Measurements from ENCODE around the gene IRX2.

IRX2 gene

DNA sequence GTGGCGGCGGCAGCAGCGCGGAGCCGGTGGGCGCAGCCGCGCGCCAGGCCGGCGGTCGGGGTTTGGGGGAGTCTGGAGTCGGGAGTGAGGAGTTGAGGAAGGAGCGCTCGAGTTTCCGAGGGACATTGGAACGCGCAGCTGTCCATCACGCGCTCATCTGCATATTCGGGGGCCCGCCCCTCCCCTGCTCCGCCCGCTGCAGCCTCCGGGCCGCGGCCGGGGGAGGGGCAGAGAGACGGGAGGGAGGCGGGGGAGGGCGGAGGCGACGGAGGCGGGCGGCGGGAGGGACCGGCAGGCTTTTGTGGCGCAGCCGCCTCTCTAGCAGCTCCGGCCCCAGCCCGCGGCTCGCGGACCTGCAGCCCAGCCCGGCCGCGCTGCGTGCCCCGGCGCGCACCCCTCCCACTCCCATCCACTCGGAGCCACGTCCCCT, at the start of gene IRX2:
IRX2 (minus strand) TSS at position 86 of the 430 bp plus-strand sequence. CDS start 264 bp downstream, outside the sequence.
- no peak for DNase-seq

DNA sequence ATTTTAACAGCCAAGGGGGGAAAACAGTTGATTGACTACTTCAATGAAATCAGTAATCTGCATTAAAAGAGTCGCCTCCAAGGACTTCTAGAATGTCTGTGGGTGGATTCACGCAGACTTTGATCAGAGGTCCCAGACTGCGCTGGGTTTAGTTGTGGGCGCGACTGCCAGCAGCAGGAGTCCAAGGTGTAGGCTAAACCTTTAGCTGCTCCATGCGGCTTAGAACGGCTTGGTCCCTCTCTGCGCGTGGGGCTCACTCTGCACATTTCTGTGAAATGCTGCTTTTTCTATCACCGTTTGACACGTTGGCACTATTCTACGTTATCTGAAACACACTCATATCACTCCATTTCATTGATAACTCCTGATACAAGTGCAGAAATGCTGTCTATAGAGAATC, 48.6 kb upstream of the IRX2 start:
- no peak for DNase-seq

DNA sequence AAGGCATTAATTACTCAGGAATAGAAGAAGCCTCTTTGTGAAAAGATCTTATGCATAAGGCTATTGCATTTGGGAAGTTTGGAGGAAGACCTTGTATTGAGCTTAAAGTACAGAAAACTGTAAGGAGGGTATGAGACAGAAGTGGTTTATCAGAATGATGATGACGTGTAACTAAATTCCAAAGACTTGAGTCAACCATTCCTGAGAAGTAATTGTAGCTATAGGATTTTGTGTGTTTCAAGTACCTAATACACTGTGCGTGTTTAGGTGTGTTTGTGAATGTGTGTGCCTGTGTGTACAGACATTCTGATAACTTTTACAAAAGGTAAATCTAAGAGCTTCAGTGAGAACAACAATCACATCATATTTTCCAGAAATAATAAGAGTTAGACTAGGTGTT, 46.5 kb upstream of the IRX2 start:
- DNase-seq, result no peak

DNA sequence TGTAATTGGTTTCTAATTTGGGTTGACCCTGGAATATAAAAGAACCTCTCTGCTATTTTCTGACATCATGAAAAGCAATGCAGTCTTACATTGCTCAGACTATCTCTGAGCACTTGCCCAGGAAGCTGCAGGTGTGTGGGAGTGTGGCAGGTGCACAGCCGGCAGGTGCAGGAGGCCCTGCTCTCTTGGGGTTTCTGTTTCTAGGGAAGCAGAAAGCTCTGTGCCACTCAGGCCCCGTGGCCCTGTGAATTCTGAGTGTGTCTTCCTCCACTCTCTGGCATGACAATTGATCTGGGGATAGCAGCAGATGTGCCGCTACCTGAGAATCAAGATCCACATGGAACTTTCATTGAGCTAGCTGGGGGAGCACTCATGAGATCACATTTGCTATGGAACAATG, 45.7 kb upstream of the IRX2 start:
- DNase-seq, result no peak

DNA sequence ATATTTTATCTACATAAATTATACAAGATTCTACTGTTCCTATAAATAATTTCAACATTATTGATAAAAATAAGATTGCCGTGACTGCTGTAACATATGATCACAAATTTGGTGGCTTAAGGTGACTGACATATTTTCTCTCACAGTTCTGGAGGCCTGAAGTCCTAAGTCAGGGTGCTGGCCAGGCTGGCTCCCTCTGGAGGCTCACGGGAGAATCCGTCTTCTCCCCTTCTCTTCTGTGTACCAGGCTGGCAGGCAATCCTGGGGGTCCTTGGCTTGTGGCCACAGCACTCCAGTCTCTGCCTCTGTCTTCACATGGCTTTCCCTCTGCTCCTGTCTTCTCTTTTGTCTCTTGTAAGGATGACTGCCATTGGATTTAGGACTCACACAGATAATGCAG, 31.7 kb upstream of the IRX2 start:
- no peak for DNase-seq

DNA sequence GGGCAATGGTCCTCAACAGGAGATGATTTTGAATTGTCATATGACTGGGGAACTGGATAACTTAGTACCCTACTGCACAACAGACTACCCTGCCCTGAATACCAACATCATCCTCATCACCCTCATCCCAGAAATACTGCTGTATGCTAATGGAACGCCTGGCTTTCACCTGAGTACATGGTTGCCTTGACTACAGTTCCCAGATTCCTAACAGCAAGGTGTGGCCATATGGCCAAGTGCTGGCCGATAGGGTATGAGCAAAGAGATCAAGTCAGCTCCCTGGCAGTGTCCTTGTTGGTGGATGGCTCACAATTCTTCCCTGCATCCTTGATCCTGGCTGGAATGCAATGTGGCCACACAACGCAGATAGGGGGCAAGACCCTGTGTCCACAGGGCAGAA, 31.2 kb upstream of the IRX2 start:
- no peak for DNase-seq

DNA sequence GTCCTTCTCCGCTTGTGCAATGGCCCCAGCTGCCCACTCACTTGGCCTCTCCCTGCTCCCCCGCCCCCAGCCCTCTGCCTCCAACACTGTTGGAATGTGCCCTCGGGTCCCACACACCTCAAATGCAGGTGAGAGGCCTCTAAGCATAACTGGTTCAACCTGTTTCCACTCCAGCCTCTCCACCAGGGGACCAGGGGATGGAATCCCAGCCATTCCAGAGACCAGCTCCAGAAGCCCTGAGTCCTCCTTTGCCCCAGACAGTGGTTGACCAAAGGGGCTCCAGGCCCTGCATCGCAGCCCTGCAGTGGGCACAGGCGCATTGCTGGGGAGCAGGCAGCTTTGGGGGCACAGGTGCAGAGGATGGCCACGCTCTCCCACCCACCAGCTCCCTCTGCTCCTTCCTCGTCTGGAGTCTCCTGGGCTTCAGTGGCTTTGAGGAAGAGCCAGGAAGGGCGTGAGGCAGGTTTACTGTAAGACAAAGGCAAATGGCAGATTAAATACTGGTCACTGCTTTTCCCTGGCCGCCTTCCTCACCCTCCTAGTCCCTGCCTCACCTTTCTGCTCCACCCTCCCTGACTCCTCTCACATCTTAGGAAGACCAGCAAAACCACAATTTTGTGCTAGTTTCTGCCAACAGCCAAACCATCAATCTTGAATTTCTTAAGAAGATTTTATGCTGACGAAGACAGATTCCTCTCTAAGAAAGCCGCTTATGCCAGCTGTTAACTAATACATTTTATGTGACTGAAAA, 29.1 kb upstream of the IRX2 start:
- no peak for DNase-seq

DNA sequence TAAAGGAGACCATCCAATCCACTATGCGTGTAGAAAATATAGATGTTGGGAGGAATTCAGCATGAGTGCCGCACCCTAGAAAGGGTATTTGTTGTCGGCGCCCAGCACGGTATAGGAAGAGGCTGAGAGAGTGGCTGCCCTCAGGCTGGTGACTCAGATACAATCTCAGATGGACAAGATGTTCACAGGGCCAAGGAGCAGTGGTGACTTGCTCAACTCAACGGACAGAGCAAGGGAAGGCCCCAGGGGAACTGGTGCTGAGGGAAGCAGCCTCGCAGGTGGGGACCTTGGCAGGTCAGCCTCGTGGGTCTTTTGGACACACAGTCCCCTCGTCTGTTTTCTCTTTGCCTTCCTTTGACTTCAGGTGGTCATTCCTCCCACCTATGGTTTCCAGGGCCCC, 28.0 kb upstream of the IRX2 start:
- DNase-seq, result no peak

DNA sequence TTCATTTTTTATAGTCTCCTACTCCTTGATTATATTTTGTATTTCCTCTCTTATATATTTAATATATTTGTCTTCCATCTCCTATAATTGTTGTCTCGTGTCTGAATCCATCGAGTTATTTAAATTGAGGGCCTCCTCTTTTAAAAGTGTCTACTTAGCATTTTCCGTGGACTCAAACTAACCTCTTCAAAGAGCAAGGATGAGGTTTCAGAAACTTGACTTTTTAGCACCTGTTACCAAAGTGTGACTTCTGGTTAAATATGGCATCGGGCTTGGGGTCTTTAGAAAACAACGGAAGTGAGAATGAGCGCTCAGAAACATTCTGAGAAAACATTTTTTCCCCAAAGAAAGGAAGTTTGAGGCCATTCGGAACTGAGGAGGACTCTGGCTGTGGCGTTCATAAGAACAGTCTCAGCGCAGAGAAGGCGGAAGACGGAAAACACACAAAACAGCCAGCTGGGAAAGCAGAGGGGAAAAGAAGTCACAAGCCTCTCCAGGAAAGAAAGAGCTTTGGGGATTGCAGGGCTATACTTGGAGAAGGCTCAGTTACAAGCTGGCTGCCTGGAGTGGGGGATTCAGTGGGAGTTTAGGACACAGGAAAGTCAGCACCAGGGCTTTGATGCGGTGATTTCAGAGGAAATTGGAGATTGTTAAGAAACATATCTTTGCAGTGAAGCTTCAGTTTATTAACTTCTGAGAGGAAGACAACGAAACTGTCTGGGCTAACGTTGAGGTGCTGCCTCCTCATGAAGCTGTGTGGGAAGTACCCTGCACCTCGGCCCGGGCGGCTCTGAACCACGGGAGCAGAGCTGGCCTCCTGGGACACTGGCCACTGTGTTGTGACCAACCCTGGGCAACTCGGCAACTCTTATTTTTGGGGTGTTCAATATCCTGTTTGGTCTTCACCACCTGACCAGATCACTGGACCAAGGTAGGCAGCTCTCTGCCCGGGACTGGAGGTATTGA, 25.1 kb upstream of the IRX2 start:
- DNase-seq, result no peak

DNA sequence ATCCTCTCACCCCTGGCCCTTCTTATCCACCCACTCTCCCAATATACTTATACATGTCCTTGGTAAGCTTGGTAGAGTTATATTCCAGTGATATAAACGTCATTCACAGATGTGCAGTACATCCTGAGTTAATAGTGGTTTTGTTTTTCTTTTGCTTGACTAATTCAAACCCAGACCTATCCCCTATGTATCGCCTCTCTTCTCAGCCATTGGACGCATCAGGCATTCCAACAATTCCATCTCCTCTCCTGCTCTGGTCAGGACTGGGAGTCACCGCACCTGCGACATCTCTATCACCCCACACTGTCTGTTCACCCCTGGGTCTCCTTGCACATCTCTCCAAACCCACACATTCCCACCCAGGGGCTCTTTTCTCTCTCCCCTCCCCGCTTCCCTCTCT, 21.9 kb upstream of the IRX2 start:
- no peak for DNase-seq

DNA sequence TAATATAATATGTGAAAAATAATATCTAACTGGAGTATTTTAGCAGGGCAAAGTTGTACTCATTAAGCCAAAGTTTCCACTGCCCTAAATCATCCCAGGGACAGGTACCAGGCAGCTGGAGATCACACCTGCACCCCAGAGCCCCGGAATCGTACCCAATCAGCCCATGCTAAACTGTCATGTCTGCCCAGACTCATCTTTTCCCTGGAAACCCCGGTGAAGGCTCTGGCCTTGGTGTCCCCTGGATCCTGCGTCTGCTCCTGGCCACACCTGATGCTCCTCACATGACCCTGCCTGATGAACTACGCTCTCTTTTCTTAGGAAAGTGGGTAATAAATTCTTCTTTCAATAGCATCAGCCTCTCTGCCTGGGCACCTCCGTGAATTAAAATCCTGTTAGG, 15.6 kb upstream of the IRX2 start:
- no peak for DNase-seq

DNA sequence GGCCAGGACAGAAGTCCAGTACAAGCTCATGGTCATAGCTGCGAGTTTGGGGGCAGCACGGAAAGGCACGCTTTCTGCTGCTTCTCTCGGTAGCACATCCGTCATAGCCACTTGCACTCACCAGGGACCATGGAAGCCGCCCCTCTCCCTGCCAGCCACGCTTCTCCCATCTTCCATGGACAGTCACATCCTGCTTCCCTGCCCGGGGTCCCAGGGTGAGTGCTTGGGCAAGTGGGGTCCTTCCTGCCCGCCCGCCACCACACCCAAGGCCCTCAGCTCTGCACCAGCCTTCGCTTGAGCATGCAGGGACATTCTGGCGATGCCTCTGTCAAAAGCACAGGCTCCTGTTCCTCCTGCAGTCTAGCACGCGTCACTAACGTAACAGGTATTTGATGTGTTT, 13.1 kb upstream of the IRX2 start:
- DNase-seq, result no peak

DNA sequence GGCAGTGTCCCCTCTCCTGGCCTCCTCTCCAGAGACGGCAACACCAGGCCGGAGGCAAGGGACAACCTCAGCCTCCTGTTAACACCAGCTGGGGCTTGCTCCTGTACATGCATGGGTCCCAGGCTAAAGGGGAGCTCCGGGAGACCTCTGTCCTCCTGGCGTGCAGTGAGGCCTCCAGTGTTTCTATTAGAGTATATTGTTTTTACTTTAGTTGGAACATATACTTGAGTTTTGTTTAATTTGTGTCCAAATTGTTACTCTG, 12.0 kb upstream of the IRX2 start:
- DNase-seq, result no peak

DNA sequence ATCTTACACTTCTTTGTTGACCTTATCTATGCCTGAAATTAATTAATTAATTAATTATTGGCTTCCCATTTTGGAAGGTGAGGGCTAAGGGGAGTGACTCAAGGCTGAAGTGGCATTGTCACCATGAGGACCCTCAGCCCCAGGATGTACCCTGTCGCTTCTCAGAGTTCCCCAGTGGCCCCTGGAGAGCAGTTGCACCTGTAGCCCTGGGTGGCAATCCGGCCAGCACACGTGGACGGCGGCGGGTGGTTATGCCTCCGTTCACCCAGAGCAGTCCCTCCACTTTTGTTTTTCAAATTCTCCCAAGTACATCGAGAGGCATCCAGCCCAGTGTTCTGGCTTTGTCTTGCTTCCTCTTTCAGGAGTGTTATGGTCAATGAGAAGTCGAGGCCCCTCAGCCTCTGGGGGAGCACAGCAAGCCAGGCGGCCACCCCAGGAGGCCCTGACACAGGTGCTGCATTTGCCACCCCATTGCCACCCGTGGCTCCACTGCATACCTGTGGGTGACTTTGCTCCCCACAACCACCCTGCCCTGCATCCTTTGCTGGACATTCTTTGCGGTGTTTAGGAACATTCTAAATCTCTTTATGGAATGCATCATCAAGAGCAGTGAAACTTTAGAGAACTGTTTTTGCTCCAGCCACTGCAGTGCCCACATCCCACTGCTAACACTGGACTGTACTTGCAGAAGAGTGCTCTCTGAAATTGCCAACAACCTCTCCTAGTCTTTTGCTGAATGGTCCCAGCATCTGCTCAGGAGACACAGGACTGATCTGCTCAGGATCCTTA, 11.5 kb upstream of the IRX2 start:
- DNase-seq, result no peak

DNA sequence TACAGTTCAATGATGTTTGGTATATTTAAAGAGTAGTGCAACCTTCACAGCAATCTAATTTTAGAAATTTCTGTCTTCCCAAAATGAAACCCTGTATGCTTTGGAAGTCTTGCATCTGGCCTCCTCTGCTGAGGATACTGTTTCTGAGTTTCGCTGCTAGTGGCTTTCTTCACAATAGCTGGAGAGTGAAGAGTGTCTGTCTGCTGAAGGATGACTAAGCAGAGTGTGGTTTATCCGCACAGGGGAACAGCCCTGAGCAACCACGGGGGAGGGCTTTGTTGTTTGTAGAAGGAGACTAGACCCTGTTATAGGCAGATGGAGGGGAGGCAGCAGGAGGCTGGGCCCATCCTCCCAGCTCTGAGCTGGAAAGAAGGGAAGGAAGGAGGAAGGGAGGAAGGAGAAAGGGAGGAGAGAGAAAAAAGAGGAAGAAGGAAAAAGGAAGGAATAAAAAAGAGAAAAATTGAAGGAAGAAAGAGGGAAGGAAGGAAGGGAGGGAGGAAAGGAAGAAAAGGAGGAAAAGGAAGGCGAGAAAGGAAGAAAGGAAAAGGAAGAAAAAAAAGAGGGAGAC, 10.5 kb upstream of the IRX2 start:
- DNase-seq, result no peak

DNA sequence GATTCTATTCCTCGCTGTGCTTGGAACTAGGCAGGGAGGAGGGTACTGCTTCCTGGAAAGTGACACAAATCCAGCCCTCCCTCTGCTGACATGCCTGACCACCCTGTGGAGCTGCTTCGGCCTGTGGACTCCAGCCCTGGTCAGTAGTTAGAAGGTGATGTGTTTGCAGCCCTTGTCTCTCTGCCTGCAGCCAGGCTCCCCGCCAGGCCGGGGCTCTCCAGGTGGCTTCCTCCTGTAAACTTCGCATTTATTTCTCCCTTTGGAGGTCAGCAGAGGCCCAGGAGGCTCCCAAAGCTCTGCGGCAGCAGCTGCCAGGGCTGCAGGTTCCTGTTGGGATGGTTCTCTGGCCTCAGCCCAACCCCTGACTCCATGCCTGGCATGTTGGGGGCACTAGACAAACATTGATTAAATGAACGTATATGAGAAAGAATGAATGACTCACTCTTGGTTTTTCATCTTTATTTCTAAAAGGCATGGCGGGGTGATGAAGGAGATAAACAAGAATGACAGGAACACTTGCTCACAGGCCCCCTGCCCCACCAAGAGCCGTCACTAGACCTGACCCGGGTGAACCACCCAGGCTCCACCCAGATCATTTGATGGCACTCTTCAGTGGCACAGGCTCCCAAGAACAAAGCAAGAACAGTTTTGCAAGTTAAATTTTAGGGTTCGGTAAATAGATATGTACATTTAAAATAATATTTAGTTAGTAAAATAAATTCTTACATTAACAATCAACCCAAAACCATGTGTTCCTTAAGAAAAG, 8.4 kb upstream of the IRX2 start:
- DNase-seq, result no peak

DNA sequence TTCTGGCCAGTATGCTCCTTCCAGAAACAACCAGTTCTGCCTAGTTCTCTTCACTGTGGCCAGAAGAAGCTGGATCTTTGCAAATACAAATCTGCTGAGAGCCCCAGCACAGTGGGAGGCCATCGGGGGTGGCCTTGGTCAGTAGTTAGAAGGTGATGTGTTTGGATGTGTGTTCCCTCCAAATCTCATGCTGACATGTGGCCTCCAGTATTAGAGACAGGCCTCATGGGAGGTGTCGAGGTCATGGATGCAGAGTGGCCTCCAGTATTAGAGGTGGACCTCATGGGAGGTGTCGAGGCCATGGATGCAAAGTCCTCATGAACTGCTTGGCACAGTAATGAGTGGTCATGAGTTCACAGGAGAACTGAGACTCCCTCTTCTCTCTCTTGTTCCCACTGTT, 7.6 kb upstream of the IRX2 start:
- no peak for DNase-seq

DNA sequence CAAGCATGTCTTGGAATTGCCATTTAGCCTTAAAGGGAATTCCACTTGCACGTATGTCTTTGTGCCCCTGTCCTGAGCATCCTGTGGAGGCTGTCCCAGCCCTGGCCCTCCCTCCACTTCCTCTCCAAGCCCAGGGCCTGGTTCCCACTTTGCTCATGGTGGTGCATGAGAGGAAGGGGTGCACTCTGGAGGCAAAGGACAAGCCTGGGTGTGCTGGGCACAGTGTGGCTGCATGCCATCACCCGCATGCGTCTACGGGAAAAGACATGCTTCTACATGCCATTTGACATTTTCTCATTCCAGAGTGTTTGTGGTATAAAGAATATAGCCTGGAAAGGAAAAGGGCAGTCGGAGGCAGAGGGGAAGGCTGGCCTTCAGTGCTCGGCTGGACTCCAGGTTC, 7.2 kb upstream of the IRX2 start:
- DNase-seq, result no peak

DNA sequence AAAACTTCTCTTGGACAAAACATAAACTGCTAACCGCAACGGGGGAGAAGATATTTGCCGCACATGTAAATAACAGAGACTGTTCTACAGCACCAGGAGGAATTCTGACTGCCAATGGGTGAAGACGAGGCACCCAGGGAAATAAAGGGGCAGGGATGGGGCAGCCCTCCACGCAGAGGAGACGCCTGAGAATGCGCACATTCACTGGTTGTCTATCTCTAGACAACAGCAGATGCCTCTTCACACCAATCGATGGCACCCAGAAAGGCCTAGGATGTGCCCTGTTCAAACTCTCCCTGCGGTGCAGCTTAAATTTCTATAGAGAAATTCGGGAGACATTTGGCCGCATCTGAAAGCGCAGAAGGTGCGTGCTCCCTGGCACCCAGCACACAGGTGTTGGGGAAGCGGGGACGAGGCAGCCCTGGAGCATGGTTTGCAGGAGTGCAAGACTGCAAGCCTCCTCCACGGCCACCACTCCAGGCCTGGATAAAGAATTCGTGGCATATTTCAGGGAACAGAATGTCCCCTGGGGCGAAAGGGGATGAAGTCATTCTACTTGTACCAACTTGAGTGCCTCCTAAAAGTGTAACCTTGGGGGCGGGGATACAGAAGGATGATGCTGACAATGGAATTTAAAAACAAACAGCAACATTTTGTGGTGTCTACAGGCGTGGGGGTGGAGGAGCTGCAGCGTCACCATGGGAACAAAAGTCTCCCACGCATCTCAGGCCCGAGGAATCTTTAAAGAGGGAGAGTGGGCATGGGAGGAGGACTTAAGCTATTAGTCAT, 6.3 kb upstream of the IRX2 start:
- no peak for DNase-seq

DNA sequence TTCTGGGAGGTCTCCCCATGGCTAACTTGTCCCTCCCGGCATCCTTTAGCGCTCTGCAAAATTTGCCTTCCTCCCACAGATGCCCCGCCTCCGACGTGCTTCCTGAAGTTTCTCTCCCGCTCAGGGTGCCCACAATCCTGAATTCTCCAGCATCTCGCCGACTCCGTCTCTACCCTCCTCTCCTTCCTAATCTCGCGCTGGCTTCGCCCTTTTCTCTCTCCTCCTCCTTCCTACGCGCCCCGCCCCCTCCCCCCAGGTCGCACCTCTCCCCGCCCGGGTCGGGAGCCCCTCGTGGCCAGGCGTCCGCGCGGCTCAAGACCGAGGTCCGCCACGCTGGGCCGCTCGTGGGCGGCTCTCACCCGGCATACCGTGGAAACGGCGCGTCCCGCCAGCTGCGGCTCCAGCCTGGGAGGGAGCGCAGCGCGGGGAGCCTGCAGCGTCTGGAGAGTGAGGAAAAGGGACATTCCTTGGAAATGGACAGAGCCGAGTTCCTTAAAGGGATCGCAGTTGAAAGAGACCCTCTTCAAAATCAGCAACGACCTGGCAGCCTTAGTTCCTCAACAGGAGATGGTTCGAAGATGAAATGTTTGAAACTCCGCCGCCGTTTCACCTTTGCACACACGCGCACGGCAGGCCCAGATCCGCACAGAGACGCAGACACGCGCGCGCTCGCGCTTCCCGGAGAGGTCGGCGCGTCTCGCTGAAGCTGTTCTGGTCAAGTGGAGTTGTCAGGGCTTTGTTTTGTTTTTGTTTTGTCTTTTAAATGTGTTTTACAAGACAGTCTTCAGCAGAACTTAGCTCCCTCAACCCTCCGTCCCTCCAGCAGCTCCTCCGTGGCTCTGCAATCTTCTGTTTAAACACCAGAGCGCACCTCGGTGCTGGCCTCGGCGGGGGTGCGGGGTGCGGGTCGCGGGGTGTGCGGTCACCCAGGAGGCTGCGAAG, 5.0 kb upstream of the IRX2 start:
- DNase-seq, result no peak

Data from NCI-H510A (cell line).